GM18526 (cell line): ENCODE measurements around the gene TBX19.

Source experiments
- POLR2A ChIP-seq: IDR thresholded peaks from 3 replicates; pipeline ENCODE4 v1.6.1; 2011; ENCODE audit not compliant: insufficient read length; ENCODE audit errors: extremely low read depth

The TBX19 gene

DNA sequence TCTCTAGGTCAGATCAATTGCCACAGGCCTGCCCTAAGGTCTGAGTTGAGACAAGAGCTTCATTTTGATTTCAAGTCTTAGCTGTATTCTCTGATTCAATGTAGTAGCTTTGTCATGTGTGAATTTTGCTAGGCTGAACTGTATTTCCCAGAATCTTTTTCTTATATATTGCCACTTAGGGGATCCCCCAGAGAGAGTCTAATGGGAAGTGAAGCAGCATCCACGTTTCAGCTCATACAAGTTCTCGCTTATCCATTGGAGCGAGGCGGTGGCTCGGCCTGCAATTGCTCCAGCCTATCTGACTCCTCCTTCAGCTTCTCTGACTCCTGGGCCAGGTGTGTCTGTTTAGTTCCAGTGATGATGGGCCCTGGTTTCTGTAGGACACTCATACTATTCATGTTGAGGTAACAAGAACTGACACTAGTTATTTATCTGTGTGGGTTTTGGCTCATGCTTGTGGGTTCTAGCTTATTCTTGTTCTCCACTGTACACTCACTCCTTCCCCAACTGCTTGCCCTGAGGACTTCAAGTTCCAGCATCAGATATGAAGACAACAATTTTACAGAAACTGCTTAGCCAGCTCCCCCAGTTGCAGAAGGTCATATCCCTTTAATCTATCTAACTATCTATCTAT is 48.2 kb downstream of the TBX19 start:
- TF ChIP-seq POLR2A, result no peak

DNA sequence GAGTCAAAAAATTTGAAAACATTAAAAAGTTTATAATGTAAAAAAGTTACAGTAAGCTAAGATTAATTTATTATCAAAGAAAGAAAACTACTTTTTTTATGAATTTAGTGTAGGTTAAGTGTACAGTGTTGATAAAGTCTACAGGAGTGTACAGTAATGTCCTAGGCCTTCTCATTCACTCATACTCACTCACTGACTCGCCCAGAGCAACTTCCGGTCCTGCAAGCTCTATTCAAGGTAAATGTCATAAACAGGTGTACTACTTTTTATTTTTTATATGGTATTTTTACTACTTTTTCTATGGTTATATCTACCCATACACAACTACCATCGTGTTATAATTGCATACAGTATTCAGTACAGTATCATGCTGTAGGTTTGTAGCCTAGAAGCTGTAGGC is 49.6 kb downstream of the TBX19 start:
- TF ChIP-seq POLR2A, result no peak

DNA sequence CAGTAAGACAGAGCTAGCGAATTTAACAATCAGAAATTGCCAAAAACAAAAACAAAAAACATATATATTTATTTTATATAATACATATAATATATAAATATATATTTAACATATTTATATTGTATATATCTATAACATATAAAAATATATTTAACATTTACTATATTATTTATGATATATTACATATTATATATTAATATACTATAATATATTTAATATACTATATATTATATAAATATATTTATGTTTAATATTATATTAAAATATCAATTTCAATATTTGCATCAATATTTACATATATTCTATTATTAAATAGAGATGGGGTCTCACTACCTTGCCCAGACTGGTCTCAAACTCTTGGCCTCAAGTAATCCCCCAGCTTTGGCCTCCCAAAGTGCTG is 50.9 kb downstream of the TBX19 start:
- no peak for TF ChIP-seq POLR2A

DNA sequence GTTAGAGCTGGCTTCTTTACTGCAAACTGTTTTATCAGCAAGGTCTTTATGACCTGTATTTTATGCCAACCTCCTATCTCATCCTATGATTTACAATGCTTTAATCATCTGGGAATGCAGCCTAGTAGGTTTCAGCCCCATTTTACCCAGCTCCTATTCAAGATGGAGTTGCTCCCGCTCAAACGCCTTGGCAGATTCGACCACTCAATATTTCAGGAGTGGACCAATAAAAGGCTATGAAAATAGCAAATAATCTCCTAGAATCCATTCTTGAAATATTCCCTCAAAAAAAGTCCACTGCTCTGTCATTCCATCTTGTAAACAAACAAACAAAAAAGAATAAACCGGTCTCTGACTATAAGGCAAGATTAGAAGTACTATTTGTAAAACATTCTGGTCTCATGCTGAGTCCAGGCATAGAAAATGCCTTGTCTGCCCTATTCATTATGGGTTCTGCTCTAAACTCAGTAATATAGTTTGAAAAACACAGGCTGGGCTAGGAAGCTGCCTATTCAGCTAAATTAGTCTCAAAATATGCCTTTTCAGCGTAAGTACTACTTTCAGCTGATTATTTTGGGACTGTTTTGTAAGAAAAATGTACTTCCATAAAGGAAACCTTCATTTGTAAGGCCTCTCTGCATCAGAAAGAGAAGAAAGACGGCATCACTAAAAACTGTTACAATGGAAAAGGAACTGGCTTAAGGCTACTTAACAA is 53.0 kb downstream of the TBX19 start:
- no peak for TF ChIP-seq POLR2A

DNA sequence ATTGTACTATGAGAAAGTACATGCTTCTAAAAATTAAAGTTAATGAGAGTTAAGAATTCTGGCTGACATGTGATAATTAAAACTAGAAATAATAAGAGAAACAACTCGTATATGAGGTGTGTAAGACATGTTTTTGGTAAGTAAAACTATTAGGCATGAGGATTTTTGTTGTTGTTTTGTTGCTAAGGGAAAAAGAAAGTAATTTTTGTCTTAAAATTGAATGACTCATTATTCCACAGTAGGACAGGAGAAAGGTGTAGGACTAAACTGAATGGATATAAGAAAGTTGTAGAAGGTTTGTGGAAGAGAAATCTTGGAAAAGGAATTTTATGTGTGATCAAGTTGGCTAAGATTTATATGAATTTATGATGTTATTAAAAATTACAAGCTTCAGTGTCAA is 54.8 kb downstream of the TBX19 start:
- no peak for TF ChIP-seq POLR2A

DNA sequence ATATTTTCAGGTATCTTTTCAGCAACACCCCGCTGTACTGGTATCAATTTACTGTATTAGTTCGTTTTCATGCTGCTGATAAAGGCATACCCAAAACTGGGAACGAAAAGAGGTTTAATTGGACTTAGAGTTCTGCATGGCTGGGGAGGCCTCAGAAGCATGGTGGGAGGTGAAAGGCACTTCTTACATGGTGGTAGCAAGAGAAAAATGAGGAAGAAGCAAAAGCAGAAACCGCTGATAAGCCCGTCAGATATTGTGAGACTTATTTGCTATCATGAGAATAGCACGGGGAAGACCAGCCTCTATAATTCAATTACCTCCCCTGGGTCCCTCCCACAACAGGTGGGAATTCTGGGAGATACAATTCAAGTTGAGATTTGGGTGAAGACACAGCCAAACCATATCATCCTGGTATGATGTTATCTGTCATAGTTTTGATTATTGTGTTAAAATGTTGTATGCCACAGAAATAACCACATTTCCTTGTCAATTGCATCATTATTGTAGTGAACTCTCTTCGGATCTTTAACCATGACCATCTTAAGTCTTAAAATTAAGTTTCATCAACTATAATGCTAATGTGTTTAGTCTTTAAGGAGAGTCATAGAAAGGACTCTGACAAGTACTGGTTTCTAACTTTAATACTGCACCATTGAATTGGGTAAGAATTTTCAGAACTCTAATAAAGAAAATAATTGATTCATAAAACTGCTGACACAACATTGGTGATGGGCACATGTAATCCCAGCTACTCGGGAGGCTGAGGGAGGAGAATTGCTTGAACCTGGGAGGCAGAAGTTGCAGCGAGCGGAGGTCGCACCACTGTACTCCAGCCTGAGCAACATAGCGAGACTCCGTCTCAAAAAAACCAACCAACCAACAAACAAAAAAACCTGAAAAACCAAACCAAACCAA is 58.2 kb downstream of the TBX19 start:
- TF ChIP-seq POLR2A, result no peak

DNA sequence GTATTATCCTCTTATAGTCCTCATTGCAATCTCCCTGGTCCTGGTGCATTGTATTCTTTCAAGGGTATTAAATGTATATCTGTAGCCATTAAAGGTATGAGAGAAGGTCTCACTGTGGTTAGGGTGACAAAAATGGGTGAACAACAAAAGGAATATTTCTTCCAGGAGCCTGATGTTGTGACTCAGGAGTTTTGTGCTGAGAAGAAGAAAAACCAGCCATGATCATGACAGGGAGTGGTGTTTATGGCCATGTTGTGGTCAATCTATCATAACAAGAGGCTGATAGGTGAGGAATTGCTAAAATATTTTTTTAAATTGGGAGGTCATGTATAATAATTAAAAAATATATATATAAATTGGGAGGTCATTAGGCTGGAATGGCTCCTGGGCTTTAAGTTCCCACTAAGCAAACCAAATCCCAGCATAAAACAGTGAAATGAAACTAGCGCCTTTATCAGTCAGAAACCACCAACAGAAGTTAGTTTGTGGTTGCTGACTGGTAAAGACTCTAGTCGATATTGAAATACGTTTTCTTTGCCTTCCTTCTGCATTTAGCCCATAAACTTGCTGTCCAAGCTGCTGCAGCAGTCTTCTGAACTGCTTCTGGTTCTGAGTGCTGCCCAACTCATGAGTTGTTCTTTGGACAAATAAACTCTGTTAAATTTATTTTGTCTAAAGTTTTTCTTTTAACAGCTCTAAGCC is 60.3 kb downstream of the TBX19 start:
- no peak for TF ChIP-seq POLR2A

DNA sequence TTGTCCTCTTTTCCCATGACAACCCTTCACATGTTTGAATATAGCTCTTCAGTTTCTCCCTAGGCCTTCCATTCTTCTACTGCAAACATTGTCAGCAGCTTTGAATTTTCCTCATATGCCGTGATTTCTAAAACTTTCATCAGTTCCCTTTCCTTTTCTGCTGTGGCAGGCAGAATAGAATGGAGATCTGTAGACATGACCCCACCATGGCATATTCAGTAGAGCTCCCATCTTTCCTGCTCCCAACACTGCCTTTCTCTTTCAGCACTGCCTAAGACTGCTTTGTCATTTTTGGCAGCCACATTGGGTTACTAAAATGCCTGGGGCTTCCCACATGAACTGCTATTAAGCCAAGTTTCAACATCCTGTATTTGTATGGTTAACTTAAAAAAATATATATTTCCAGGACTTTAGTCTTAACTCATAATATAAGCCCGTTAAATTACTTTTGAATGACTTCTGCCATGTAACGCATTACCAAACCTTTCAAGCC is 60.9 kb downstream of the TBX19 start:
- TF ChIP-seq POLR2A, result no peak

DNA sequence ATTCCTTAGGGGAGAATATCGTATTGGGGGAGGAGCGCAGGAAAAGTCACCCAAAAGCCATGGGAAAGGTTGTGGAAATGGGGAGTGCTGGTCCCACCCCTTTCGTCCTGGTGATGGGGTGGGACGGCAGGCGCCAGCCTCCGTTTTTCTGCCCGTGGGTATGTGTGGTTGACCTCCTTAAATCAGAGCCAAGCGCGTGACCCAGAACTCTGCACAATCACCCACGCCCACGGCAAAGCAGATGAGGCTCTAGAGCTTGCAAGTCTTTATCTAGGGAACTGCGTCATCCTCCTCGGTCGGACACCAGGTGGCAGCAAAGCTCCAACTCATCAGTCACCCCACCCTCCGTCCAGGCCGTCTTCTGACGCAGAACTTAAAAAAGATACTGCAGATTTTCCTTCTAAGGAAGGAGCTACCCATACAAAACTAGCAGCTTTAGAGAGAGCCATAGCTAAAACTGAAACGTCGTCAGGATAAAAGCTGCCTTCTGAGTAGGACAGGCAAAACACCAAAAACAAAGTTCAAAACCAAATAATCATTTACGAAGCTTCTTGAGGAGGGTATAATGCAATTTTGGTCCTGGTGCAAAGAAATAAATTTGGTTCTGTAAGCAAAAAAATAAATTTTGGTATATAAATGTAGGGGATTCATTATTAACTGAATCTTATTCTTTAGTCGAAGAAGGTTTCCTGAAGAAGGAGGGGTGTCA is 62.0 kb downstream of the TBX19 start:
- no peak for TF ChIP-seq POLR2A

DNA sequence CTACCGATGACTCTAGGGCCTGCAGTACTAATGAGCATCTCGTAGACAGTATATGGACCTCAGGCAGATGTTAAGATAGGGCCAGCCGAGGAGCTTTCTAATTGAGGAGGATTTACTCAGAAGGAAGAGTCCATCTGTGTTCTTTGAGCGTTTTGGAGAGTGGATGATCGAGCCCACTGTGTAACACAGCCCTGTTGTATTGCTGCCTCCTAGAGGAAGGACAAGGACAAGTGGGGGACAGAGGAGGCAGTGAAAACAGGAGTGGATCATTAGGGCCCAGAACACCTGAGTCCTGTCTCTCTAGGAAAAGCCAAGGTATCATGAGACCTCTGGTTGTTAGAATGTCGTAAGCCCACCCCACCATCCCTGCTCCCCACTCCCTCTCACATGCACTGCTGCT is 62.9 kb downstream of the TBX19 start:
- TF ChIP-seq POLR2A, result no peak

DNA sequence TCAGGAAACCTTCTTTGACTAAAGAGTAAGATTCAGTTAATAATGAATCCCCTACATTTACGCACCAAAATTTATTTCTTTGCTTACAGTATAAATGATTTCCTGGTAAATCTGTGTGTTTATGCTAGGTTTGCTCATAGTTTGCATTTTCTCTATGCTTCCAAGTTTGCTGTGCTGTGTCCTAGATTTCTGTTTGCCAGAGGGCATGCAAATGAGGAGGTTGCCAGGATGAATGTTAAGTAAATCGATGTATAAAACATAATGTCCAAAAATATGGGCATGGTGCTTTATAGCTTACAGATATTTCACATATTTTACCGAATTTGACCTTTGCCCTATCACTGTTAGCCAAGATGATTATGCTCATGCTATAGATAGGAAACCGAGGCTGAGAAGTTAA is 63.8 kb downstream of the TBX19 start:
- TF ChIP-seq POLR2A, result no peak

DNA sequence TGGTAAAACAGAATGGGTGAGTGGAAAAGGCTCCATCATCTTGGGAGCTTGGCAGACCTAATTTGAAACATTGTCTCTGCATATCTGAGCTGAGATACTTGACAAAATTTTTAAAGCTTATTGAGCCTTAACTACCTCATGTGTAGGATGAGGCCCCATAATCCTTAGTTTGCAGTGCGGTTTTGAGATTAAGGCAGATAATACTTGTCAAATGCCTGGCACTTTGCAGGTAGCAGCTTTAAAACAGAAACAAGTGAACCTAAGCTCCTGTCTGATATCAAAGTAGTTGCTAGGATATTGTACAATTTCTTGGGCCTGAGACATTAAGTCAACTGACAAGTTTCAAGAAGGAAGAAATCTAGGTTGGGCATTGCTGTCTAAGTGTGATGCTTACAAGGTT is 65.3 kb downstream of the TBX19 start:
- TF ChIP-seq POLR2A, result no peak

DNA sequence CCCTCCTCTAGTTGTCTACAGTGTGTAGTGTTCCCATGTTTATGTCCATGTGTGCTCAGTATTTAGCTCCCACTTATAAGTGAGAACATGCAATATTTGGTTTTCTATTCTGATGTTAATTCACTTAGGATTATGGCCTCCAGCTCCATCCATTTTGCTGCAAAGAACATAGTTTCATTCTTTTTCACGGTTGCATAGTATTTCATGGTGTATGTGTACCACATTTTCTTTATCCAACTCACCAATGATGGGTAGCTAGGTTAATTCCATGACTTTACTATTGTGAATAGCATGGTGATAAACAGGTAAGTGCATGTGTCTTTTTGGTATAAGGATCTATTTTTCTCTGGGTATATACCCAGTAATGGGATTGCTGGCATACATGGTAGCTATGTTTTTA is 67.0 kb downstream of the TBX19 start:
- no peak for TF ChIP-seq POLR2A

DNA sequence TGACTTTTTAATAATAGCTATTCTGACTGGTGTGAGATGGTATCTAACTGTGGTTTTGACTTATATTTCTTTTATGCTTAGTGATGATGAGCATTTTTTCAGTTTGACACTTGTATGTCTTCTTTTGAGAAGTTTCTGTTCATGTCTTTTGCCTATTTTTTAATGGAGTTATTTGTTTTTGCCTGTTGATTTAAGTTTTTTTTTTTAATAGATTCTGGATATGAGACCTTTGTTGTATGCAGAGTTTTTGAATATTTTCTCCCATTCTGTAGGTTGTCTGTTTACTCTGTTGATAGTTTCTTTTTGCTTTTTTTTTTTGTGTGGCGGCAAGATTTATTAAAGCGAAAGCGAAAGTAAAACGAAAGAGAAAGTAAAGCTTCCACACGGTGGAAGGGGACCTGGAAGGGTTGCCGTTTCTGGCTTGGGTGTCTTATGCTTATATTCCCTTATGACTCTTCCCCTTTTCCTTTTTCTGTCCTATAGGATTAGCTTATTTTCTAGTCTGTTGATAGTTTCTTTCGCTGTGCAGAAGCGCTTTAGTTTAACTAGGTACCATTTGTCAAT is 67.6 kb downstream of the TBX19 start:
- TF ChIP-seq POLR2A, result no peak

DNA sequence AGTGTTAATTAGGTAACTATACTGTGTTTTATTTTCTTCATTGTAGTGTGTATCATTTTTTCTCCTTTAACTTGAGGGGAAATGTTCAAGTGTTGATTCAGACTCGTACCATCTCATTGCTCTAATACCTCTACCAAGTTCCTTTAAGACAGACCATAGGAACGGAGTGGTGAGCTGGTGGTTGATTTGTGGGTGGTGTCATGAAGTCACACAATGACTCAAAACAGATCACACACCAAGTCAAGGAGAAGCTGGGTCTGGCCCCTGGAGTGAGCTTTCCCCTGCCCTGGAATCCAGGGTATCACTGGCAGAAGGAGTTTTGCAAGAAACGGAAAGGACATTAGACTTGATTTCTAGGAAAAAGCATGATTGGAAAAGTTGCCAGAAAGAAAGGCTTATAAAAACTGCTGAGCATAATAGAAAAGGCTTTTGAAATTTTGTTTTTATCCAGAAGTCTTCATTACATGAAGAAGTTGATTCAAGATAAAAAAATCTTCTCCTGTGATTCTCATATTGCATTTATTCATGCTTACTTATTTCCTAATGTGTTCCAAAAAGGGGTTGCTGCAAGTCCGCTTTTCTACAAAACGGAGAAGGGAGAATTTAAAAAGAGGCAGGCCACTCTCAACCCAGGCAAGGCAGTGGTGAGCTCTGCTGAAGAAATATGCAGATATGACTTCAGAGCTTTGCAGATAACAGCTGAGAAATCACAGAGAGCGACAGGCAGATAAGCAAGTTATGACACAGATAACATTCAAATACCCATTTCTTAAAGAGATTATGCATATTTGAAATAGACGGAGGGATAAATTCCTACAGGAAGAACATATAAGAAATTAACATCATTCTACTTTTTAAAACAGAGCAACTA is 79.7 kb downstream of the TBX19 start:
- no peak for TF ChIP-seq POLR2A
